ENCODE results near the gene DTWD2.

- no peak for TF ChIP-seq ARNT (IDR thresholded peaks at IDR 0.05)
- TF ChIP-seq L3MBTL2 (conservative IDR thresholded peaks at IDR 0.05) = no peak
- no peak for TF ChIP-seq ZNF384 (IDR thresholded peaks at IDR 0.05)
- no peak for TF ChIP-seq FOXK2 (IDR thresholded peaks at IDR 0.05)
- no peak for TF ChIP-seq PKNOX1 (IDR thresholded peaks at IDR 0.05)
These were observed 163.1 kb downstream of the DTWD2 start for GRCh38 chr5:118825226-118825625.

Data from HEK293T (cell line).